Esophagus muscularis mucosa (tissue), 4 donors: ENCODE data around the gene PARP14. TPM values are rescaled to one million over a fixed set of nuclear protein-coding genes. Genes with fewer than 3 reads are reported as not detected.

ENCODE experiments used
- DNase-seq: peaks from one replicate; pipeline ENCODE4 v3.0.0-alpha.2; 2017; ENCODE audit errors: extremely low spot score
- H3K27ac ChIP-seq, 4 donors: fragments of 200-600 bp; sonication (generic); replicated peaks in 1 of 4; 1 replicate in 3 of 4; 2 replicates in 1 of 4; pipeline ENCODE4 v1.5.1; 2016 to 2019; ENCODE audit warnings: mild to moderate bottlenecking in 1 of 4
- H3K27me3 ChIP-seq, 4 donors: fragments of 200-600 bp; sonication (generic); one replicate each; pipeline versions ENCODE4 v1.5.1 to v1.6.0; 2016 to 2019
- H3K36me3 ChIP-seq, 4 donors: fragments of 200-600 bp; sonication (generic); one replicate each; pipeline ENCODE4 v1.5.1; 2016 to 2019
- H3K4me1 ChIP-seq, 4 donors: fragments of 200-600 bp; sonication (generic); one replicate each; pipeline ENCODE4 v1.5.1; 2016 to 2019
- H3K4me3 ChIP-seq, 4 donors: fragments of 200-600 bp; sonication (generic); 1 replicate in 2 of 4; 2 replicates in 2 of 4; pipeline ENCODE4 v1.5.1; 2016 to 2019; ENCODE audit warnings: mild to moderate bottlenecking in 4 of 4, moderate library complexity in 1 of 4
- H3K9me3 ChIP-seq, 4 donors: fragments of 200-600 bp; sonication (generic); 1 replicate in 3 of 4; 2 replicates in 1 of 4; pipeline ENCODE4 v1.5.1; 2016 to 2019
- CTCF ChIP-seq, 3 experiments: fragments of 200-600 bp in 2 of 3; fragments of 450-650 bp in 1 of 3; sonication (generic) in 2 of 3; IDR thresholded peaks; one replicate each; pipeline ENCODE4 v1.5.1; 2017 to 2019; ENCODE audit warnings: antibody characterized with exemption in 3 of 3, mild to moderate bottlenecking in 2 of 3, moderate library complexity in 1 of 3
- EP300 ChIP-seq: sonication (generic); formaldehyde crosslinking; IDR thresholded peaks from one replicate; pipeline ENCODE4 v1.6.1; 2017; ENCODE audit warnings: antibody characterized with exemption
- POLR2A ChIP-seq: fragments of 450-650 bp; IDR thresholded peaks from one replicate; pipeline ENCODE4 v1.6.1; 2017; ENCODE audit warnings: antibody characterized with exemption, moderate library complexity, mild to moderate bottlenecking, low read depth
- POLR2AphosphoS5 ChIP-seq, 2 donors: sonication (generic); formaldehyde crosslinking; IDR thresholded peaks; one replicate each; pipeline ENCODE4 v1.6.1; 2017; ENCODE audit warnings: antibody characterized with exemption in 2 of 2
- WGBS: methylation state at CpG from one replicate; pipeline ENCODE4 v1.1.5; 2018; 5-methylcytosine and 5-hydroxymethylcytosine counted together
- intact Hi-C: fragments of 100-400 bp; cut with DNase I; formaldehyde crosslinking; loops from one replicate; pipeline ENCODE4 v1.15.1; 2023
- total RNA-seq, 4 donors: library from RNA; depleted of rRNA; stranded (reverse); fragments of >200 nt; gene quantifications; one replicate each; pipeline versions ENCODE4 v1.1.0 to v1.2.1, GENCODE V29; 2016

Gene PARP14
- total RNA-seq, 4 donors from 2014 or later = 21.4 to 34.1 (median 22.5) TPM

- no peak overlapping the region for H3K4me3 ChIP-seq
- peaks cover 11 to 52% (median 25%) of the 10 kb centered on the region in 4 donors for H3K36me3 ChIP-seq
- TF ChIP-seq CTCF (IDR thresholded peaks at IDR 0.05) = no peak
- TF ChIP-seq POLR2A = no peak
- no peak for TF ChIP-seq POLR2AphosphoS5 (IDR thresholded peaks at IDR 0.05)
- no peak for TF ChIP-seq EP300
- H3K27me3 ChIP-seq = no peaks in the 10 kb centered on the region
- H3K4me1 ChIP-seq = peaks cover 0 to 3% (median 0%) of the 10 kb centered on the region in 4 donors
- WGBS = 97% methylated on average over 2 of the region's 2 CpGs
- no peaks in the 10 kb centered on the region for H3K9me3 ChIP-seq
- DNase-seq = no peak
- intact Hi-C loops = no loop called here
- H3K27ac ChIP-seq = no peak overlapping the region
Observed at GRCh38 chr3:122755491-122755890, 74.9 kb downstream of the PARP14 start.

- TF ChIP-seq POLR2A (no peak), EP300 (no peak), POLR2AphosphoS5 (IDR thresholded peaks at IDR 0.05) (no peak), CTCF (IDR thresholded peaks at IDR 0.05) (no peak)
- Histone ChIP-seq H3K27me3 (no peaks in the 10 kb centered on the region), H3K9me3 (no peaks in the 10 kb centered on the region), H3K4me1 (peaks cover 0 to 3% (median 0%) of the 10 kb centered on the region in 4 donors), H3K27ac (no peak overlapping the region), H3K4me3 (no peak overlapping the region), H3K36me3 (peaks cover 7 to 23% (median 16%) of the 10 kb centered on the region in 4 donors)
- intact Hi-C loops = no loop called here
- no peak for DNase-seq
- 76% methylated on average over 3 of the region's 3 CpGs for WGBS
Observed at GRCh38 chr3:122758877-122759560, 78.4 kb downstream of the PARP14 start.

GRCh38 chr3:122760453-122761271 is 80.0 kb downstream of the PARP14 start:
- WGBS = 74% methylated on average over 3 of the region's 3 CpGs
- Histone ChIP-seq H3K9me3 (no peaks in the 10 kb centered on the region), H3K4me1 (peaks cover 0 to 3% (median 0%) of the 10 kb centered on the region in 4 donors), H3K4me3 (no peak overlapping the region), H3K36me3 (peaks cover 0 to 17% (median 8%) of the 10 kb centered on the region in 4 donors), H3K27ac (no peak overlapping the region), H3K27me3 (no peaks in the 10 kb centered on the region)
- TF ChIP-seq POLR2AphosphoS5 (IDR thresholded peaks at IDR 0.05) (no peak), POLR2A (no peak), EP300 (no peak), CTCF (IDR thresholded peaks at IDR 0.05) (no peak)
- intact Hi-C loops = no loop called here
- no peak for DNase-seq

- no peaks in the 10 kb centered on the region for H3K27me3 ChIP-seq
- TF ChIP-seq EP300 (no peak), POLR2A (no peak), POLR2AphosphoS5 (IDR thresholded peaks at IDR 0.05) (no peak), CTCF (IDR thresholded peaks at IDR 0.05) (no peak)
- intact Hi-C loops = no loop called here
- DNase-seq = no peak
- no peaks in the 10 kb centered on the region for H3K9me3 ChIP-seq
- H3K36me3 ChIP-seq = peaks cover 0 to 37% (median 10%) of the 10 kb centered on the region in 4 donors
- no peak overlapping the region for H3K27ac ChIP-seq
- no peak overlapping the region for H3K4me3 ChIP-seq
- H3K4me1 ChIP-seq = no peaks in the 10 kb centered on the region
- 95% methylated on average over 3 of the region's 3 CpGs for WGBS
Observed at GRCh38 chr3:122766430-122766829, 85.8 kb downstream of the PARP14 start.
